GM23338 (cell line): Measurements from ENCODE around the gene HRH2. TPM values are rescaled to one million over a fixed set of nuclear protein-coding genes. Genes with fewer than 3 reads are reported as not detected.

Source experiments
- ATAC-seq: fragments of 200-7000 bp; cut with Tn5 transposase; 3 replicates; pipeline ENCODE4 v1.9.1; 2020
- DNase-seq: peaks from one replicate; pipeline ENCODE4 v3.0.0-alpha.2; 2015; ENCODE audit warnings: low spot score
- H2AFZ ChIP-seq: fragments of 200-600 bp; sonication (generic); 2 replicates; pipeline ENCODE4 v1.8.0; 2016; ENCODE audit warnings: antibody characterized with exemption, mild to moderate bottlenecking, moderate library complexity
- H3F3A ChIP-seq: fragments of 200-600 bp; sonication (generic); replicated peaks from 2 replicates; pipeline ENCODE4 v1.8.0; 2017; ENCODE audit warnings: antibody characterized with exemption, mixed run types, low read depth
- H3K27ac ChIP-seq: fragments of 200-600 bp; sonication (generic); 2 replicates; pipeline ENCODE4 v1.6.1; 2016; ENCODE audit warnings: low read depth
- H3K27me3 ChIP-seq: fragments of 200-600 bp; sonication (generic); 2 replicates; pipeline ENCODE4 v1.8.0; 2016; ENCODE audit warnings: mild to moderate bottlenecking, mixed run types, moderate library complexity; ENCODE audit not compliant: insufficient read depth
- H3K36me3 ChIP-seq: fragments of 200-600 bp; sonication (generic); 2 replicates; pipeline ENCODE4 v1.8.0; 2016; ENCODE audit warnings: mild to moderate bottlenecking; ENCODE audit not compliant: insufficient read depth
- H3K4me1 ChIP-seq: fragments of 200-600 bp; sonication (generic); 2 replicates; pipeline ENCODE4 v1.8.0; 2016; ENCODE audit warnings: mild to moderate bottlenecking, moderate library complexity; ENCODE audit not compliant: insufficient read depth
- H3K4me2 ChIP-seq: fragments of 200-600 bp; sonication (generic); 2 replicates; pipeline ENCODE4 v1.7.1; 2017; ENCODE audit warnings: mixed run types
- H3K4me3 ChIP-seq: fragments of 200-600 bp; sonication (generic); 2 replicates; pipeline ENCODE4 v1.6.1; 2016; ENCODE audit warnings: mixed run types
- H3K79me2 ChIP-seq: fragments of 200-600 bp; sonication (generic); replicated peaks from 2 replicates; pipeline ENCODE4 v1.8.0; 2017; ENCODE audit warnings: mild to moderate bottlenecking; ENCODE audit not compliant: insufficient read depth
- H3K9me2 ChIP-seq: fragments of 200-600 bp; sonication (generic); 2 replicates; pipeline ENCODE4 v1.8.0; 2017; ENCODE audit not compliant: insufficient read depth
- H4K20me1 ChIP-seq: fragments of 200-600 bp; sonication (generic); replicated peaks from 2 replicates; pipeline ENCODE4 v1.8.0; 2017; ENCODE audit warnings: mild to moderate bottlenecking; ENCODE audit not compliant: insufficient read depth
- H3K27ac Mint-ChIP-seq: 2 replicates; pipeline ENCODE4 v1.8.0; 2020; ENCODE audit warnings: inconsistent platforms, mild to moderate bottlenecking, moderate library complexity, mixed read lengths
- H3K27me3 Mint-ChIP-seq: 3 replicates; pipeline ENCODE4 v1.8.0; 2022; ENCODE audit warnings: low read depth, mild to moderate bottlenecking, moderate library complexity, mixed read lengths, inconsistent platforms; ENCODE audit not compliant: insufficient read depth, poor library complexity
- H3K36me3 Mint-ChIP-seq: 3 replicates; pipeline ENCODE4 v1.8.0; 2021; ENCODE audit warnings: low read depth, mild to moderate bottlenecking, inconsistent platforms, moderate library complexity, mixed read lengths
- H3K4me1 Mint-ChIP-seq: 3 replicates; pipeline ENCODE4 v1.8.0; 2020; ENCODE audit warnings: mild to moderate bottlenecking, inconsistent platforms, mixed read lengths
- H3K4me3 Mint-ChIP-seq: 3 replicates; pipeline ENCODE4 v1.8.0; 2021; ENCODE audit warnings: moderate library complexity, mild to moderate bottlenecking, inconsistent platforms, mixed read lengths
- H3K9me3 Mint-ChIP-seq: 3 replicates; pipeline ENCODE4 v1.8.0; 2020; ENCODE audit warnings: moderate library complexity, mild to moderate bottlenecking, inconsistent platforms, mixed read lengths
- CREB1 ChIP-seq: fragments of 250-450 bp; sonication (Bioruptor Pico); IDR thresholded peaks from 2 replicates; pipeline ENCODE4 v1.5.0; 2020; ENCODE audit warnings: low read depth, mild to moderate bottlenecking, moderate library complexity
- EZH2 ChIP-seq: fragments of 200-600 bp; sonication (generic); IDR thresholded peaks from one replicate; pipeline ENCODE4 v1.8.0; 2017; ENCODE audit warnings: antibody characterized with exemption, mild to moderate bottlenecking, low read depth; ENCODE audit not compliant: unreplicated experiment
- JUNB ChIP-seq: IDR thresholded peaks from one replicate; pipeline ENCODE4 v1.6.1; 2016; ENCODE audit warnings: antibody characterized with exemption; ENCODE audit not compliant: unreplicated experiment
- POLR2AphosphoS5 ChIP-seq: IDR thresholded peaks from 2 replicates; pipeline ENCODE4 v1.6.1; 2016; ENCODE audit warnings: antibody characterized with exemption, low read depth
- STAT1 ChIP-seq: IDR thresholded peaks from one replicate; pipeline ENCODE4 v1.6.1; 2016; ENCODE audit warnings: antibody characterized with exemption; ENCODE audit not compliant: unreplicated experiment
- ZNF114 ChIP-seq: fragments of 250-450 bp; sonication (Bioruptor Pico); IDR thresholded peaks from 2 replicates; pipeline ENCODE4 v1.5.0; 2020; ENCODE audit warnings: mild to moderate bottlenecking, moderate library complexity
- ZNF331 ChIP-seq: fragments of 250-450 bp; sonication (Bioruptor Pico); IDR thresholded peaks from 2 replicates; pipeline ENCODE4 v1.5.0; 2020; ENCODE audit warnings: low read depth, mild to moderate bottlenecking, moderate library complexity
- polyA plus RNA-seq: library from polyadenylated mRNA; unstranded; fragments of >200 nt; fragmentation: Nextera tagmentation; extraction: Ambion mirVana; gene quantifications from 2 replicates; pipeline ENCODE4 v1.2.1, GENCODE V29; 2016
- total RNA-seq: library from RNA; depleted of rRNA; stranded (reverse); fragments of >200 nt; shearing (Covaris generic); gene quantifications from 2 replicates; pipeline ENCODE4 v1.2.3, GENCODE V29; 2014
- TF ChIP-seq, protein P1 (sequence below), 2 experiments: fragments of 200-600 bp in 1 of 2; sonication (generic) in 1 of 2; conservative IDR thresholded peaks; 2 replicates each; pipeline versions ENCODE4 v1.5.1 to v1.6.1; 2016 to 2017; ENCODE audit warnings: antibody characterized with exemption in 2 of 2, low read depth in 2 of 2, mild to moderate bottlenecking in 2 of 2, moderate library complexity in 1 of 2
- TF ChIP-seq, protein P2 (sequence below): IDR thresholded peaks from one replicate; pipeline ENCODE4 v1.6.1; 2018; ENCODE audit warnings: antibody characterized with exemption; ENCODE audit not compliant: unreplicated experiment
- TF ChIP-seq, protein P3 (sequence below): fragments of 250-450 bp; sonication (Bioruptor Pico); IDR thresholded peaks from 2 replicates; pipeline ENCODE4 v1.5.0; 2020; ENCODE audit warnings: mild to moderate bottlenecking, moderate library complexity

Gene HRH2
- total and polyA plus RNA-seq, 2 experiments from 2014 or later, result 6.8 to 7.0 TPM

DNA sequence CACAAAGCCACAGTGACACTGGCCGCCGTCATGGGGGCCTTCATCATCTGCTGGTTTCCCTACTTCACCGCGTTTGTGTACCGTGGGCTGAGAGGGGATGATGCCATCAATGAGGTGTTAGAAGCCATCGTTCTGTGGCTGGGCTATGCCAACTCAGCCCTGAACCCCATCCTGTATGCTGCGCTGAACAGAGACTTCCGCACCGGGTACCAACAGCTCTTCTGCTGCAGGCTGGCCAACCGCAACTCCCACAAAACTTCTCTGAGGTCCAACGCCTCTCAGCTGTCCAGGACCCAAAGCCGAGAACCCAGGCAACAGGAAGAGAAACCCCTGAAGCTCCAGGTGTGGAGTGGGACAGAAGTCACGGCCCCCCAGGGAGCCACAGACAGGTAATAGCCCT is 26.1 kb downstream of the HRH2 start:
- Histone ChIP-seq H3K4me3 (no peak overlapping the region), H3K4me1 (no peaks in the 10 kb centered on the region), H3K9me2 (no peaks in the 10 kb centered on the region), H4K20me1 (no peaks in the 10 kb centered on the region; the same call in 1 of the 2 replicates), H2AFZ (no peak overlapping the region), H3K36me3 (no peaks in the 10 kb centered on the region), H3K27ac (no peak overlapping the region), H3F3A (no peaks in the 10 kb centered on the region), H3K27me3 (no peaks in the 10 kb centered on the region), H3K79me2 (no peaks in the 10 kb centered on the region), H3K4me2 (no peak overlapping the region)
- Mint-ChIP-seq H3K27ac (no peak overlapping the region), H3K36me3 (peaks cover 19% of the 10 kb centered on the region), H3K4me3 (no peak overlapping the region), H3K9me3 (no peaks in the 10 kb centered on the region), H3K4me1 (peaks cover 19% of the 10 kb centered on the region), H3K27me3 (peaks cover 6% of the 10 kb centered on the region)
- no peak for TF ChIP-seq EZH2
- TF ChIP-seq, protein P1, sequence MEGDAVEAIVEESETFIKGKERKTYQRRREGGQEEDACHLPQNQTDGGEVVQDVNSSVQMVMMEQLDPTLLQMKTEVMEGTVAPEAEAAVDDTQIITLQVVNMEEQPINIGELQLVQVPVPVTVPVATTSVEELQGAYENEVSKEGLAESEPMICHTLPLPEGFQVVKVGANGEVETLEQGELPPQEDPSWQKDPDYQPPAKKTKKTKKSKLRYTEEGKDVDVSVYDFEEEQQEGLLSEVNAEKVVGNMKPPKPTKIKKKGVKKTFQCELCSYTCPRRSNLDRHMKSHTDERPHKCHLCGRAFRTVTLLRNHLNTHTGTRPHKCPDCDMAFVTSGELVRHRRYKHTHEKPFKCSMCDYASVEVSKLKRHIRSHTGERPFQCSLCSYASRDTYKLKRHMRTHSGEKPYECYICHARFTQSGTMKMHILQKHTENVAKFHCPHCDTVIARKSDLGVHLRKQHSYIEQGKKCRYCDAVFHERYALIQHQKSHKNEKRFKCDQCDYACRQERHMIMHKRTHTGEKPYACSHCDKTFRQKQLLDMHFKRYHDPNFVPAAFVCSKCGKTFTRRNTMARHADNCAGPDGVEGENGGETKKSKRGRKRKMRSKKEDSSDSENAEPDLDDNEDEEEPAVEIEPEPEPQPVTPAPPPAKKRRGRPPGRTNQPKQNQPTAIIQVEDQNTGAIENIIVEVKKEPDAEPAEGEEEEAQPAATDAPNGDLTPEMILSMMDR (conservative IDR thresholded peaks at IDR 0.05; ENCODE audit: low read depth in 2 of 2), result no peak
- DNase-seq (no peak), ATAC-seq (no peak)

DNA sequence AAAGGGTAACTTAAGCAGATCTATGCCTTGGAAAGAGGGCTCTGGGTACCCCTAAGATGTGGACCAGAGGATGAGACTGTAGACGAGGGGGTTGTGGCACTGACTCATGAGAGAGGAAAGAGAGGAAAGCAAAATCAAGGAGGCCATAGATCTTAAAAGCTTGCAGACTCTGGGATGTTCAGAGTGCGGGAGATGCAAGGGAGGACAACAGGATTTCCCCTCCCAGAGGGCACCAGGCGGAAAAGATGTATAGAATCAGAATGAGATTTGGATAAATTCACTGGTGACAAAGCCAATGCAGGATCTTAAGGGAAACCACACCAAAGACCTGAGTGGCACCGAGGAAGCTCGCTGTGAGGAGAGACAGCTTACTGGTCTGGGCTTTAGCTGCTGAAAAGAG is 27.1 kb downstream of the HRH2 start:
- no peak for DNase-seq
- no peak overlapping the region for H3K4me2 ChIP-seq
- no peaks in the 10 kb centered on the region for H3F3A ChIP-seq
- H3K4me1 Mint-ChIP-seq, result peaks cover 20% of the 10 kb centered on the region
- no peak overlapping the region for H3K27ac ChIP-seq
- no peaks in the 10 kb centered on the region for H3K9me3 Mint-ChIP-seq
- no peak overlapping the region for H3K27ac Mint-ChIP-seq
- H4K20me1 ChIP-seq, result no peaks in the 10 kb centered on the region; the same call in 1 of the 2 replicates
- no peak for ATAC-seq
- H3K4me3 Mint-ChIP-seq, result no peak overlapping the region
- peaks cover 19% of the 10 kb centered on the region for H3K36me3 Mint-ChIP-seq
- no peaks in the 10 kb centered on the region for H3K4me1 ChIP-seq
- no peak overlapping the region for H2AFZ ChIP-seq
- no peaks in the 10 kb centered on the region for H3K36me3 ChIP-seq
- H3K9me2 ChIP-seq, result no peaks in the 10 kb centered on the region
- no peaks in the 10 kb centered on the region for H3K79me2 ChIP-seq
- H3K27me3 ChIP-seq, result no peaks in the 10 kb centered on the region
- peaks cover 6% of the 10 kb centered on the region for H3K27me3 Mint-ChIP-seq
- H3K4me3 ChIP-seq, result no peak overlapping the region
- TF ChIP-seq, protein P2, sequence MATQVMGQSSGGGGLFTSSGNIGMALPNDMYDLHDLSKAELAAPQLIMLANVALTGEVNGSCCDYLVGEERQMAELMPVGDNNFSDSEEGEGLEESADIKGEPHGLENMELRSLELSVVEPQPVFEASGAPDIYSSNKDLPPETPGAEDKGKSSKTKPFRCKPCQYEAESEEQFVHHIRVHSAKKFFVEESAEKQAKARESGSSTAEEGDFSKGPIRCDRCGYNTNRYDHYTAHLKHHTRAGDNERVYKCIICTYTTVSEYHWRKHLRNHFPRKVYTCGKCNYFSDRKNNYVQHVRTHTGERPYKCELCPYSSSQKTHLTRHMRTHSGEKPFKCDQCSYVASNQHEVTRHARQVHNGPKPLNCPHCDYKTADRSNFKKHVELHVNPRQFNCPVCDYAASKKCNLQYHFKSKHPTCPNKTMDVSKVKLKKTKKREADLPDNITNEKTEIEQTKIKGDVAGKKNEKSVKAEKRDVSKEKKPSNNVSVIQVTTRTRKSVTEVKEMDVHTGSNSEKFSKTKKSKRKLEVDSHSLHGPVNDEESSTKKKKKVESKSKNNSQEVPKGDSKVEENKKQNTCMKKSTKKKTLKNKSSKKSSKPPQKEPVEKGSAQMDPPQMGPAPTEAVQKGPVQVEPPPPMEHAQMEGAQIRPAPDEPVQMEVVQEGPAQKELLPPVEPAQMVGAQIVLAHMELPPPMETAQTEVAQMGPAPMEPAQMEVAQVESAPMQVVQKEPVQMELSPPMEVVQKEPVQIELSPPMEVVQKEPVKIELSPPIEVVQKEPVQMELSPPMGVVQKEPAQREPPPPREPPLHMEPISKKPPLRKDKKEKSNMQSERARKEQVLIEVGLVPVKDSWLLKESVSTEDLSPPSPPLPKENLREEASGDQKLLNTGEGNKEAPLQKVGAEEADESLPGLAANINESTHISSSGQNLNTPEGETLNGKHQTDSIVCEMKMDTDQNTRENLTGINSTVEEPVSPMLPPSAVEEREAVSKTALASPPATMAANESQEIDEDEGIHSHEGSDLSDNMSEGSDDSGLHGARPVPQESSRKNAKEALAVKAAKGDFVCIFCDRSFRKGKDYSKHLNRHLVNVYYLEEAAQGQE, result no peak
- TF ChIP-seq, protein P3, sequence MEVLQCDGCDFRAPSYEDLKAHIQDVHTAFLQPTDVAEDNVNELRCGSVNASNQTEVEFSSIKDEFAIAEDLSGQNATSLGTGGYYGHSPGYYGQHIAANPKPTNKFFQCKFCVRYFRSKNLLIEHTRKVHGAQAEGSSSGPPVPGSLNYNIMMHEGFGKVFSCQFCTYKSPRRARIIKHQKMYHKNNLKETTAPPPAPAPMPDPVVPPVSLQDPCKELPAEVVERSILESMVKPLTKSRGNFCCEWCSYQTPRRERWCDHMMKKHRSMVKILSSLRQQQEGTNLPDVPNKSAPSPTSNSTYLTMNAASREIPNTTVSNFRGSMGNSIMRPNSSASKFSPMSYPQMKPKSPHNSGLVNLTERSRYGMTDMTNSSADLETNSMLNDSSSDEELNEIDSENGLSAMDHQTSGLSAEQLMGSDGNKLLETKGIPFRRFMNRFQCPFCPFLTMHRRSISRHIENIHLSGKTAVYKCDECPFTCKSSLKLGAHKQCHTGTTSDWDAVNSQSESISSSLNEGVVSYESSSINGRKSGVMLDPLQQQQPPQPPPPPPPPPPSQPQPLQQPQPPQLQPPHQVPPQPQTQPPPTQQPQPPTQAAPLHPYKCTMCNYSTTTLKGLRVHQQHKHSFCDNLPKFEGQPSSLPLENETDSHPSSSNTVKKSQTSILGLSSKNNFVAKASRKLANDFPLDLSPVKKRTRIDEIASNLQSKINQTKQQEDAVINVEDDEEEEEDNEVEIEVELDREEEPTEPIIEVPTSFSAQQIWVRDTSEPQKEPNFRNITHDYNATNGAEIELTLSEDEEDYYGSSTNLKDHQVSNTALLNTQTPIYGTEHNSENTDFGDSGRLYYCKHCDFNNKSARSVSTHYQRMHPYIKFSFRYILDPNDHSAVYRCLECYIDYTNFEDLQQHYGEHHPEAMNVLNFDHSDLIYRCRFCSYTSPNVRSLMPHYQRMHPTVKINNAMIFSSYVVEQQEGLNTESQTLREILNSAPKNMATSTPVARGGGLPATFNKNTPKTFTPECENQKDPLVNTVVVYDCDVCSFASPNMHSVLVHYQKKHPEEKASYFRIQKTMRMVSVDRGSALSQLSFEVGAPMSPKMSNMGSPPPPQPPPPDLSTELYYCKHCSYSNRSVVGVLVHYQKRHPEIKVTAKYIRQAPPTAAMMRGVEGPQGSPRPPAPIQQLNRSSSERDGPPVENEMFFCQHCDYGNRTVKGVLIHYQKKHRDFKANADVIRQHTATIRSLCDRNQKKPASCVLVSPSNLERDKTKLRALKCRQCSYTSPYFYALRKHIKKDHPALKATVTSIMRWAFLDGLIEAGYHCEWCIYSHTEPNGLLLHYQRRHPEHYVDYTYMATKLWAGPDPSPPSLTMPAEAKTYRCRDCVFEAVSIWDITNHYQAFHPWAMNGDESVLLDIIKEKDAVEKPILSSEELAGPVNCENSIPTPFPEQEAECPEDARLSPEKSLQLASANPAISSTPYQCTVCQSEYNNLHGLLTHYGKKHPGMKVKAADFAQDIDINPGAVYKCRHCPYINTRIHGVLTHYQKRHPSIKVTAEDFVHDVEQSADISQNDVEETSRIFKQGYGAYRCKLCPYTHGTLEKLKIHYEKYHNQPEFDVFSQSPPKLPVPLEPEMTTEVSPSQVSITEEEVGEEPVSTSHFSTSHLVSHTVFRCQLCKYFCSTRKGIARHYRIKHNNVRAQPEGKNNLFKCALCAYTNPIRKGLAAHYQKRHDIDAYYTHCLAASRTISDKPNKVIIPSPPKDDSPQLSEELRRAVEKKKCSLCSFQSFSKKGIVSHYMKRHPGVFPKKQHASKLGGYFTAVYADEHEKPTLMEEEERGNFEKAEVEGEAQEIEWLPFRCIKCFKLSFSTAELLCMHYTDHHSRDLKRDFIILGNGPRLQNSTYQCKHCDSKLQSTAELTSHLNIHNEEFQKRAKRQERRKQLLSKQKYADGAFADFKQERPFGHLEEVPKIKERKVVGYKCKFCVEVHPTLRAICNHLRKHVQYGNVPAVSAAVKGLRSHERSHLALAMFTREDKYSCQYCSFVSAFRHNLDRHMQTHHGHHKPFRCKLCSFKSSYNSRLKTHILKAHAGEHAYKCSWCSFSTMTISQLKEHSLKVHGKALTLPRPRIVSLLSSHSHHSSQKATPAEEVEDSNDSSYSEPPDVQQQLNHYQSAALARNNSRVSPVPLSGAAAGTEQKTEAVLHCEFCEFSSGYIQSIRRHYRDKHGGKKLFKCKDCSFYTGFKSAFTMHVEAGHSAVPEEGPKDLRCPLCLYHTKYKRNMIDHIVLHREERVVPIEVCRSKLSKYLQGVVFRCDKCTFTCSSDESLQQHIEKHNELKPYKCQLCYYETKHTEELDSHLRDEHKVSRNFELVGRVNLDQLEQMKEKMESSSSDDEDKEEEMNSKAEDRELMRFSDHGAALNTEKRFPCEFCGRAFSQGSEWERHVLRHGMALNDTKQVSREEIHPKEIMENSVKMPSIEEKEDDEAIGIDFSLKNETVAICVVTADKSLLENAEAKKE (CRISPR knock-in tag), result no peak
- TF ChIP-seq EZH2, result no peak
- TF ChIP-seq CREB1 (CRISPR knock-in tag), result no peak
- TF ChIP-seq POLR2AphosphoS5, result no peak
- no peak for TF ChIP-seq JUNB
- no peak for TF ChIP-seq STAT1
- no peak for TF ChIP-seq ZNF114 (CRISPR knock-in tag)
- TF ChIP-seq ZNF331 (CRISPR knock-in tag), result no peak
